IMR-90 (cell line): Measurements from ENCODE around the gene MRPS34. TPM values are rescaled to one million over a fixed set of nuclear protein-coding genes. Genes with fewer than 3 reads are reported as not detected.

Experiments used
- ATAC-seq: fragments of 200-7000 bp; cut with Tn5 transposase; 2 replicates; pipeline ENCODE4 v1.9.1; 2020; ENCODE audit warnings: low read depth, mild to moderate bottlenecking, moderate library complexity
- BruUV-seq: library from RNA; stranded (reverse); fragments of 400-500 nt; replicated peaks from 2 replicates; lab custom pipeline; 2021; lab: Mats Ljungman, UMichigan
- CTCF ChIA-PET: fragments of 300-600 bp; formaldehyde crosslinking; extraction: SDS; loops from one replicate; lab custom pipeline; 2021; ENCODE audit warnings: antibody characterized with exemption; lab: Yijun Ruan, JAX
- POLR2A ChIA-PET: fragments of 300-600 bp; sonication (Branson Sonifier 250); formaldehyde crosslinking; loops from one replicate; lab custom pipeline; 2022; ENCODE audit warnings: antibody characterized with exemption; ENCODE audit not compliant: unreplicated experiment; lab: Charles Lee
- DNase-seq: peaks from one replicate; pipeline ENCODE4 v3.0.0; 2013
- H2AFZ ChIP-seq: replicated peaks from 2 replicates; pipeline ENCODE3; 2013; ENCODE audit warnings: low read length, mild to moderate bottlenecking; ENCODE audit not compliant: poor library complexity
- H2AK5ac ChIP-seq: 2 replicates; pipeline ENCODE4 v1.6.1; 2013; ENCODE audit warnings: low read depth, low read length, inconsistent platforms
- H2AK9ac ChIP-seq: replicated peaks from 2 replicates; pipeline ENCODE3; 2013; ENCODE audit warnings: mild to moderate bottlenecking, low read depth, low read length, moderate library complexity; ENCODE audit not compliant: poor library complexity
- H2BK120ac ChIP-seq: 2 replicates; pipeline ENCODE4 v1.6.1; 2013; ENCODE audit warnings: low read depth, low read length, inconsistent platforms
- H2BK15ac ChIP-seq: 3 replicates; pipeline ENCODE4 v1.6.1; 2013; ENCODE audit warnings: low read depth, low read length, inconsistent platforms
- H2BK20ac ChIP-seq: 2 replicates; pipeline ENCODE4 v1.6.1; 2013; ENCODE audit warnings: low read depth, mild to moderate bottlenecking, inconsistent platforms, low read length, moderate library complexity
- H2BK5ac ChIP-seq: 2 replicates; pipeline ENCODE4 v1.6.1; 2013; ENCODE audit warnings: mild to moderate bottlenecking, low read depth, low read length, inconsistent platforms; ENCODE audit not compliant: poor library complexity, severe bottlenecking
- H3K14ac ChIP-seq: replicated peaks from 2 replicates; pipeline ENCODE4 v1.6.1; 2013; ENCODE audit warnings: low read depth, low read length, inconsistent platforms
- H3K18ac ChIP-seq: 2 replicates; pipeline ENCODE4 v1.6.1; 2013; ENCODE audit warnings: low read depth, low read length, control low read depth
- H3K23ac ChIP-seq: 2 replicates; pipeline ENCODE4 v1.6.1; 2013; ENCODE audit warnings: low read depth, low read length, inconsistent platforms
- H3K27ac ChIP-seq: 2 replicates; pipeline ENCODE4 v1.5.1; 2013; ENCODE audit warnings: mild to moderate bottlenecking, control low read depth, low read length; ENCODE audit not compliant: insufficient read depth
- H3K27me3 ChIP-seq: 2 replicates; pipeline ENCODE4 v1.6.1; 2013; ENCODE audit warnings: low read length; ENCODE audit not compliant: control insufficient read depth, insufficient read depth
- H3K36me3 ChIP-seq: 2 replicates; pipeline ENCODE4 v1.6.1; 2013; ENCODE audit warnings: low read length, mixed read lengths; ENCODE audit not compliant: control insufficient read depth, insufficient read depth
- H3K4ac ChIP-seq: 2 replicates; pipeline ENCODE4 v1.6.1; 2013; ENCODE audit warnings: low read depth, low read length, inconsistent platforms
- H3K4me1 ChIP-seq: 2 replicates; pipeline ENCODE4 v1.6.1; 2013; ENCODE audit warnings: low read length, mixed read lengths; ENCODE audit not compliant: control insufficient read depth, insufficient read depth
- H3K4me2 ChIP-seq: 2 replicates; pipeline ENCODE4 v1.6.1; 2013; ENCODE audit warnings: low read depth, mild to moderate bottlenecking, control low read depth, low read length, moderate library complexity
- H3K4me3 ChIP-seq: 2 replicates; pipeline ENCODE4 v1.5.1; 2013; ENCODE audit warnings: low read depth, mild to moderate bottlenecking, control low read depth, low read length, moderate library complexity; ENCODE audit not compliant: insufficient read depth
- H3K56ac ChIP-seq: 2 replicates; pipeline ENCODE4 v1.6.1; 2013; ENCODE audit warnings: low read length, inconsistent platforms; ENCODE audit not compliant: insufficient read depth; ENCODE audit errors: extremely low read depth
- H3K79me1 ChIP-seq, 2 experiments: 2 replicates each; pipeline ENCODE4 v1.6.1; 2013; ENCODE audit warnings: low read length in 2 of 2, inconsistent platforms in 1 of 2, low read depth in 1 of 2
- H3K9ac ChIP-seq: 2 replicates; pipeline ENCODE4 v1.6.1; 2013; ENCODE audit warnings: low read depth, low read length, control low read depth
- H3K9me1 ChIP-seq: 2 replicates; pipeline ENCODE4 v1.6.1; 2013; ENCODE audit warnings: low read length, inconsistent platforms; ENCODE audit not compliant: insufficient read depth
- H3K9me3 ChIP-seq: 2 replicates; pipeline ENCODE4 v1.6.1; 2013; ENCODE audit warnings: low read length; ENCODE audit not compliant: control insufficient read depth, insufficient read depth
- H4K20me1 ChIP-seq: 2 replicates; pipeline ENCODE4 v1.6.1; 2013; ENCODE audit warnings: low read length, inconsistent platforms; ENCODE audit not compliant: insufficient read depth
- H4K5ac ChIP-seq: 2 replicates; pipeline ENCODE4 v1.6.1; 2013; ENCODE audit warnings: mild to moderate bottlenecking, low read depth, low read length, control low read depth
- H4K8ac ChIP-seq, 2 experiments: 2 replicates each; pipeline ENCODE4 v1.6.1; 2013; ENCODE audit warnings: low read depth in 2 of 2, low read length in 2 of 2, control low read depth in 1 of 2, inconsistent platforms in 1 of 2
- H4K91ac ChIP-seq: 2 replicates; pipeline ENCODE4 v1.6.1; 2013; ENCODE audit warnings: low read depth, low read length, inconsistent platforms; ENCODE audit not compliant: insufficient read depth
- CTCF ChIP-seq: conservative IDR thresholded peaks from 2 replicates; pipeline ENCODE4 v1.5.1; 2012; ENCODE audit warnings: mild to moderate bottlenecking, low read depth, low read length, improper control_type of control experiment
- WGBS, 2 experiments: methylation state at CpG; one replicate each; pipeline versions ENCODE4 v1.1.5 to v1.1.7; 2013; ENCODE audit warnings: missing lambda C conversion rate in 2 of 2; ENCODE audit not compliant: insufficient read length in 1 of 2; ENCODE audit errors: extremely low coverage in 2 of 2; 5-methylcytosine and 5-hydroxymethylcytosine counted together
- dilution Hi-C: fragments of 300-500 bp; cut with HindIII; formaldehyde crosslinking; loops from one replicate; pipeline ENCODE4 v1.14.3; 2018; ENCODE audit warnings: low sequenced_read_pairs; ENCODE audit not compliant: unreplicated experiment
- in situ Hi-C: fragments of 300-500 bp; cut with MboI; formaldehyde crosslinking; loops from 3 replicates; pipeline ENCODE4 v1.14.3; 2019; ENCODE audit warnings: low sequenced_read_pairs, inconsistent platforms, mixed read lengths
- intact Hi-C: fragments of 100-400 bp; cut with micrococcal nuclease; formaldehyde crosslinking; loops from 2 replicates; pipeline ENCODE4 v1.10.0; 2022
- polyA plus RNA-seq, 3 experiments: library from polyadenylated mRNA; depleted of rRNA; stranded (reverse); fragments of >200 nt; gene quantifications; 2 replicates each; pipeline ENCODE4 v1.2.3, GENCODE V29; 2012; ENCODE audit warnings: low replicate concordance in 1 of 3
- total RNA-seq: library from RNA; depleted of rRNA; stranded (reverse); fragments of >200 nt; gene quantifications from 2 replicates; pipeline ENCODE4 v1.2.3, GENCODE V29; 2012

MRPS34 gene
- total and polyA plus RNA-seq, 2 of the 4 experiments (the other 2 are of a cell fraction): 68.5 to 80.4 TPM

GRCh38 chr16:1729445-1729844 lies 43.5 kb downstream of the MRPS34 start:
- Histone ChIP-seq H3K9ac (no peak overlapping the region), H3K18ac (no peak overlapping the region), H2BK120ac (no peak overlapping the region), H3K4ac (no peak overlapping the region), H2AK9ac (no peak overlapping the region), H2BK5ac (no peak overlapping the region), H2BK20ac (no peak overlapping the region), H4K5ac (no peak overlapping the region), H3K23ac (no peak overlapping the region), H3K4me2 (no peak overlapping the region), H2AK5ac (no peak overlapping the region), H3K9me3 (no peaks in the 10 kb centered on the region), H4K8ac (no peak overlapping the region), H3K27ac (no peak overlapping the region), H3K79me1 (peaks cover 12 to 47% of the 10 kb centered on the region in 2 experiments; a peak in 3 of 4 replicates), H3K4me1 (no peaks in the 10 kb centered on the region), H3K4me3 (no peak overlapping the region), H3K9me1 (peaks cover 4% of the 10 kb centered on the region; the same call in 1 of the 2 replicates), H2AFZ (no peak overlapping the region), H4K91ac (no peak overlapping the region), H3K36me3 (peaks cover 67% of the 10 kb centered on the region), H2BK15ac (no peak overlapping the region), H3K56ac (no peak overlapping the region), H4K20me1 (peaks cover 24% of the 10 kb centered on the region), H3K27me3 (no peaks in the 10 kb centered on the region), H3K14ac (no peak overlapping the region)
- 96% methylated on average over 24 of the region's 35 CpGs; no CpG with 5 or more reads in 1 of the 2 experiments for WGBS, 2 experiments
- BruUV-seq: no TSS peak
- no peak for ATAC-seq
- in situ Hi-C loops: no loop called here
- intact Hi-C loops: no loop called here
- DNase-seq: no peak
- TF ChIP-seq CTCF: no peak
- POLR2A ChIA-PET: no interaction called here
- CTCF ChIA-PET: no interaction called here
- dilution Hi-C loops: no loop called here
